GM23338 (cell line): Measurements from ENCODE around the gene SEMA4C.

Source experiments
- EZH2 ChIP-seq: fragments of 200-600 bp; sonication (generic); IDR thresholded peaks from one replicate; pipeline ENCODE4 v1.8.0; 2017; ENCODE audit warnings: antibody characterized with exemption, mild to moderate bottlenecking, low read depth; ENCODE audit not compliant: unreplicated experiment
- EZH2phosphoT487 ChIP-seq: fragments of 200-600 bp; sonication (generic); IDR thresholded peaks from one replicate; pipeline ENCODE4 v1.8.1; 2018; ENCODE audit warnings: antibody characterized with exemption; ENCODE audit not compliant: unreplicated experiment
- NANOG ChIP-seq: IDR thresholded peaks from 2 replicates; pipeline ENCODE4 v1.6.1; 2016; ENCODE audit warnings: antibody characterized with exemption, borderline replicate concordance
- POLR2AphosphoS5 ChIP-seq: IDR thresholded peaks from 2 replicates; pipeline ENCODE4 v1.6.1; 2016; ENCODE audit warnings: antibody characterized with exemption, low read depth
- STAT1 ChIP-seq: IDR thresholded peaks from one replicate; pipeline ENCODE4 v1.6.1; 2016; ENCODE audit warnings: antibody characterized with exemption; ENCODE audit not compliant: unreplicated experiment
- TF ChIP-seq, protein P1 (sequence below), 2 experiments: fragments of 200-600 bp in 1 of 2; sonication (generic) in 1 of 2; conservative IDR thresholded peaks; 2 replicates each; pipeline versions ENCODE4 v1.5.1 to v1.6.1; 2016 to 2017; ENCODE audit warnings: antibody characterized with exemption in 2 of 2, low read depth in 2 of 2, mild to moderate bottlenecking in 2 of 2, moderate library complexity in 1 of 2
- TF ChIP-seq, protein P2 (sequence below): IDR thresholded peaks from 2 replicates; pipeline ENCODE4 v1.6.1; 2016; ENCODE audit warnings: antibody characterized with exemption
- TF ChIP-seq, protein P3 (sequence below): IDR thresholded peaks from one replicate; pipeline ENCODE4 v1.6.1; 2018; ENCODE audit warnings: antibody characterized with exemption; ENCODE audit not compliant: unreplicated experiment

DNA sequence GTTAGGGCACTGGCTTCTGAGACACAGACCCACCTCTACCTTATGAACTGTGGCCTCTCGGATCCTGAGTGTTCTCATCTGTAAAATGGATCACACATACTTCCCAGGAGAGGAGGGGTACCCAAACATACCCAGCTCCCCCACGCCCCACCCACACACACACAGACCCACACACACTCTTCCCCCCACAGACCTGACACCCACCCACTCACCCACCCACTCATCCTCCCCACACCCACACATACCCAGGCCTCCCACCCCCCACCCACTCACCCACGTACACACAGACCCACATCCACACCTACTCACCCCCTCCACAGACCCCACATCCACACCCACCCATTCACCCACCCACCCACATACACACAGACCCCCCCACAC lies 24.3 kb upstream of the SEMA4C start:
- TF ChIP-seq, protein P1, sequence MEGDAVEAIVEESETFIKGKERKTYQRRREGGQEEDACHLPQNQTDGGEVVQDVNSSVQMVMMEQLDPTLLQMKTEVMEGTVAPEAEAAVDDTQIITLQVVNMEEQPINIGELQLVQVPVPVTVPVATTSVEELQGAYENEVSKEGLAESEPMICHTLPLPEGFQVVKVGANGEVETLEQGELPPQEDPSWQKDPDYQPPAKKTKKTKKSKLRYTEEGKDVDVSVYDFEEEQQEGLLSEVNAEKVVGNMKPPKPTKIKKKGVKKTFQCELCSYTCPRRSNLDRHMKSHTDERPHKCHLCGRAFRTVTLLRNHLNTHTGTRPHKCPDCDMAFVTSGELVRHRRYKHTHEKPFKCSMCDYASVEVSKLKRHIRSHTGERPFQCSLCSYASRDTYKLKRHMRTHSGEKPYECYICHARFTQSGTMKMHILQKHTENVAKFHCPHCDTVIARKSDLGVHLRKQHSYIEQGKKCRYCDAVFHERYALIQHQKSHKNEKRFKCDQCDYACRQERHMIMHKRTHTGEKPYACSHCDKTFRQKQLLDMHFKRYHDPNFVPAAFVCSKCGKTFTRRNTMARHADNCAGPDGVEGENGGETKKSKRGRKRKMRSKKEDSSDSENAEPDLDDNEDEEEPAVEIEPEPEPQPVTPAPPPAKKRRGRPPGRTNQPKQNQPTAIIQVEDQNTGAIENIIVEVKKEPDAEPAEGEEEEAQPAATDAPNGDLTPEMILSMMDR (conservative IDR thresholded peaks at IDR 0.05; ENCODE audit: low read depth in 2 of 2): no peak
- TF ChIP-seq EZH2: no peak
- TF ChIP-seq POLR2AphosphoS5: no peak
- TF ChIP-seq, protein P2, sequence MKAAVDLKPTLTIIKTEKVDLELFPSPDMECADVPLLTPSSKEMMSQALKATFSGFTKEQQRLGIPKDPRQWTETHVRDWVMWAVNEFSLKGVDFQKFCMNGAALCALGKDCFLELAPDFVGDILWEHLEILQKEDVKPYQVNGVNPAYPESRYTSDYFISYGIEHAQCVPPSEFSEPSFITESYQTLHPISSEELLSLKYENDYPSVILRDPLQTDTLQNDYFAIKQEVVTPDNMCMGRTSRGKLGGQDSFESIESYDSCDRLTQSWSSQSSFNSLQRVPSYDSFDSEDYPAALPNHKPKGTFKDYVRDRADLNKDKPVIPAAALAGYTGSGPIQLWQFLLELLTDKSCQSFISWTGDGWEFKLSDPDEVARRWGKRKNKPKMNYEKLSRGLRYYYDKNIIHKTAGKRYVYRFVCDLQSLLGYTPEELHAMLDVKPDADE: no peak
- TF ChIP-seq NANOG: no peak
- no peak for TF ChIP-seq EZH2phosphoT487
- TF ChIP-seq, protein P3, sequence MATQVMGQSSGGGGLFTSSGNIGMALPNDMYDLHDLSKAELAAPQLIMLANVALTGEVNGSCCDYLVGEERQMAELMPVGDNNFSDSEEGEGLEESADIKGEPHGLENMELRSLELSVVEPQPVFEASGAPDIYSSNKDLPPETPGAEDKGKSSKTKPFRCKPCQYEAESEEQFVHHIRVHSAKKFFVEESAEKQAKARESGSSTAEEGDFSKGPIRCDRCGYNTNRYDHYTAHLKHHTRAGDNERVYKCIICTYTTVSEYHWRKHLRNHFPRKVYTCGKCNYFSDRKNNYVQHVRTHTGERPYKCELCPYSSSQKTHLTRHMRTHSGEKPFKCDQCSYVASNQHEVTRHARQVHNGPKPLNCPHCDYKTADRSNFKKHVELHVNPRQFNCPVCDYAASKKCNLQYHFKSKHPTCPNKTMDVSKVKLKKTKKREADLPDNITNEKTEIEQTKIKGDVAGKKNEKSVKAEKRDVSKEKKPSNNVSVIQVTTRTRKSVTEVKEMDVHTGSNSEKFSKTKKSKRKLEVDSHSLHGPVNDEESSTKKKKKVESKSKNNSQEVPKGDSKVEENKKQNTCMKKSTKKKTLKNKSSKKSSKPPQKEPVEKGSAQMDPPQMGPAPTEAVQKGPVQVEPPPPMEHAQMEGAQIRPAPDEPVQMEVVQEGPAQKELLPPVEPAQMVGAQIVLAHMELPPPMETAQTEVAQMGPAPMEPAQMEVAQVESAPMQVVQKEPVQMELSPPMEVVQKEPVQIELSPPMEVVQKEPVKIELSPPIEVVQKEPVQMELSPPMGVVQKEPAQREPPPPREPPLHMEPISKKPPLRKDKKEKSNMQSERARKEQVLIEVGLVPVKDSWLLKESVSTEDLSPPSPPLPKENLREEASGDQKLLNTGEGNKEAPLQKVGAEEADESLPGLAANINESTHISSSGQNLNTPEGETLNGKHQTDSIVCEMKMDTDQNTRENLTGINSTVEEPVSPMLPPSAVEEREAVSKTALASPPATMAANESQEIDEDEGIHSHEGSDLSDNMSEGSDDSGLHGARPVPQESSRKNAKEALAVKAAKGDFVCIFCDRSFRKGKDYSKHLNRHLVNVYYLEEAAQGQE: no peak
- no peak for TF ChIP-seq STAT1
